ENCODE data around the gene MBNL1. TPM values are rescaled to one million over a fixed set of nuclear protein-coding genes. Genes with fewer than 3 reads are reported as not detected.

MBNL1 gene
- total RNA-seq, 1 donor from 2014 or later = 311 TPM

DNA sequence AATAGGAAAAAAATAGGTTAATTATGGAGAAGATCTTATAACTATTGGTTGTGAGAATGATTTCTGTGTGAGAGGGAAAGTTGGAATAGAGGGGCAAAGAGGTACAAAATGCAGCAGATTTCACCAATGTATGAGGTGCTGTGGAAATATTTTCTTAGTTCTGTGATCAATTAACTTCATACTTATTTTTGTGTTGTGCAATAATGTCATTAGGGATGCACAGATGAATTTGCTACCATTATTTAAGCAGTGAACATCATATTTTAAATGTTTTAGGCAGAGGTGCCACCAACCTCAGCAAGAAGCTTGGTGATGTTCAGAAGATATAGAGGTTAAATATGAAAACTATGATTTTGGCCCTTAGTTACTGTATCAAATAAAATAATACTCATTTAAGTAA, 21.6 kb downstream of the MBNL1 start:
- DNase-seq (ENCODE audit: extremely low spot score in 2 of 2) = no peak
- Histone ChIP-seq H3K36me3 (no peaks in the 10 kb centered on the region), H3K9me3 (no peaks in the 10 kb centered on the region), H3K27ac (no peak overlapping the region), H3K27me3 (no peaks in the 10 kb centered on the region), H3K4me1 (peaks cover 73% of the 10 kb centered on the region), H3K4me3 (no peak overlapping the region)
- TF ChIP-seq POLR2AphosphoS5 (IDR thresholded peaks at IDR 0.05; ENCODE audit: insufficient read depth in 1 of 2, low read depth in 1 of 2) = no peak
- TF ChIP-seq, protein P1, sequence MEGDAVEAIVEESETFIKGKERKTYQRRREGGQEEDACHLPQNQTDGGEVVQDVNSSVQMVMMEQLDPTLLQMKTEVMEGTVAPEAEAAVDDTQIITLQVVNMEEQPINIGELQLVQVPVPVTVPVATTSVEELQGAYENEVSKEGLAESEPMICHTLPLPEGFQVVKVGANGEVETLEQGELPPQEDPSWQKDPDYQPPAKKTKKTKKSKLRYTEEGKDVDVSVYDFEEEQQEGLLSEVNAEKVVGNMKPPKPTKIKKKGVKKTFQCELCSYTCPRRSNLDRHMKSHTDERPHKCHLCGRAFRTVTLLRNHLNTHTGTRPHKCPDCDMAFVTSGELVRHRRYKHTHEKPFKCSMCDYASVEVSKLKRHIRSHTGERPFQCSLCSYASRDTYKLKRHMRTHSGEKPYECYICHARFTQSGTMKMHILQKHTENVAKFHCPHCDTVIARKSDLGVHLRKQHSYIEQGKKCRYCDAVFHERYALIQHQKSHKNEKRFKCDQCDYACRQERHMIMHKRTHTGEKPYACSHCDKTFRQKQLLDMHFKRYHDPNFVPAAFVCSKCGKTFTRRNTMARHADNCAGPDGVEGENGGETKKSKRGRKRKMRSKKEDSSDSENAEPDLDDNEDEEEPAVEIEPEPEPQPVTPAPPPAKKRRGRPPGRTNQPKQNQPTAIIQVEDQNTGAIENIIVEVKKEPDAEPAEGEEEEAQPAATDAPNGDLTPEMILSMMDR (IDR thresholded peaks at IDR 0.05) = no peak
- no peak for TF ChIP-seq POLR2A (IDR thresholded peaks at IDR 0.05)
- intact Hi-C loops (cut with DNase I) = no loop called here

- Histone ChIP-seq H3K4me1 (peaks cover 77% of the 10 kb centered on the region), H3K27ac (no peak overlapping the region), H3K4me3 (no peak overlapping the region), H3K27me3 (no peaks in the 10 kb centered on the region), H3K36me3 (no peaks in the 10 kb centered on the region), H3K9me3 (no peaks in the 10 kb centered on the region)
- TF ChIP-seq, protein P1 (IDR thresholded peaks at IDR 0.05) = no peak
- TF ChIP-seq POLR2AphosphoS5 (IDR thresholded peaks at IDR 0.05; ENCODE audit: insufficient read depth in 1 of 2, low read depth in 1 of 2) (no peak), POLR2A (IDR thresholded peaks at IDR 0.05) (no peak)
- intact Hi-C loops (cut with DNase I) = no loop called here
- no peak for DNase-seq (ENCODE audit: extremely low spot score in 2 of 2)
Observed at GRCh38 chr3:152291238-152291637, 22.5 kb downstream of the MBNL1 start.

GRCh38 chr3:152291649-152292066, 22.9 kb downstream of the MBNL1 start:
- intact Hi-C loops (cut with DNase I) = no loop called here
- peaks cover 79% of the 10 kb centered on the region for H3K4me1 ChIP-seq
- DNase-seq (ENCODE audit: extremely low spot score in 2 of 2) = no peak
- TF ChIP-seq POLR2AphosphoS5 (IDR thresholded peaks at IDR 0.05; ENCODE audit: insufficient read depth in 1 of 2, low read depth in 1 of 2) (no peak), POLR2A (IDR thresholded peaks at IDR 0.05) (no peak)
- TF ChIP-seq, protein P1 (IDR thresholded peaks at IDR 0.05) = no peak
- no peak overlapping the region for H3K4me3 ChIP-seq
- H3K9me3 ChIP-seq = no peaks in the 10 kb centered on the region
- H3K27ac ChIP-seq = no peak overlapping the region
- H3K27me3 ChIP-seq = no peaks in the 10 kb centered on the region
- H3K36me3 ChIP-seq = no peaks in the 10 kb centered on the region

DNA sequence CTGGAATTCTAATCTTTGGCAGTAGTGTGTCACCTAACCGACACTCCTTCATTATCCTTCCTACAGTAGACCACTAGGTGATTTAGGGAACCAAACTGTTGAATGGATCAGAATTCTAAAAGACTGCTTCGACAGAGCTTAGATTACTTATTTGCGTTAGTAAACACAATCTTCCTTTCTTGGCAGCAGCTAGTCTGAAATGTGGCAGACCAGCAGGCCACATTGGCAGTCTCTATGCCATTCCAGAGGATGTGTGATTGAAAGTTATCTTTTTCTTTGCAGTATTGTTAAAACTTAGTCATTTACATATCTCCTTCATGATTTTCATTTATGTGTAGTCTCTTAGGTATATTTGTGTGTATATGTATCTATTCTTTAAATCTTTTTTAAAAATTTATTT, 23.6 kb downstream of the MBNL1 start:
- Histone ChIP-seq H3K36me3 (no peaks in the 10 kb centered on the region), H3K4me1 (peaks cover 78% of the 10 kb centered on the region), H3K4me3 (no peak overlapping the region), H3K27ac (no peak overlapping the region), H3K9me3 (no peaks in the 10 kb centered on the region), H3K27me3 (no peaks in the 10 kb centered on the region)
- intact Hi-C loops (cut with DNase I) = no loop called here
- TF ChIP-seq, protein P1 (IDR thresholded peaks at IDR 0.05) = no peak
- TF ChIP-seq POLR2AphosphoS5 (IDR thresholded peaks at IDR 0.05; ENCODE audit: insufficient read depth in 1 of 2, low read depth in 1 of 2) (no peak), POLR2A (IDR thresholded peaks at IDR 0.05) (no peak)
- DNase-seq (ENCODE audit: extremely low spot score in 2 of 2) = no peak

- H3K4me1 ChIP-seq = peaks cover 80% of the 10 kb centered on the region
- DNase-seq (ENCODE audit: extremely low spot score in 2 of 2) = no peak
- intact Hi-C loops (cut with DNase I) = no loop called here
Observed at GRCh38 chr3:152293347-152294006, 24.7 kb downstream of the MBNL1 start.

More at GRCh38 chr3:152293347-152294006, 24.7 kb downstream of the MBNL1 start:
- Histone ChIP-seq H3K4me3 (no peak overlapping the region), H3K9me3 (no peaks in the 10 kb centered on the region), H3K27me3 (no peaks in the 10 kb centered on the region), H3K27ac (no peak overlapping the region), H3K36me3 (no peaks in the 10 kb centered on the region)
- TF ChIP-seq POLR2A (IDR thresholded peaks at IDR 0.05) (no peak), POLR2AphosphoS5 (IDR thresholded peaks at IDR 0.05; ENCODE audit: insufficient read depth in 1 of 2, low read depth in 1 of 2) (no peak)
- TF ChIP-seq, protein P1 (IDR thresholded peaks at IDR 0.05) = no peak

Data from vagina (tissue), 2 donors.